ENCODE results near the gene TST. TPM values are rescaled to one million over a fixed set of nuclear protein-coding genes. Genes with fewer than 3 reads are reported as not detected.

Gene TST
- total RNA-seq, 1 donor from 2014 or later = 21.3 TPM

GRCh38 chr22:37039466-37039865, 20.2 kb upstream of the TST start:
- no peak for TF ChIP-seq CTCF (IDR thresholded peaks at IDR 0.05; ENCODE audit: unreplicated experiment)
- no peak overlapping the region for H3K27ac Mint-ChIP-seq
- no peaks in the 10 kb centered on the region for H3K9me3 Mint-ChIP-seq
- peaks cover 3% of the 10 kb centered on the region for H3K27me3 Mint-ChIP-seq (ENCODE audit: low read depth)
- H3K4me1 Mint-ChIP-seq = peaks cover 2% of the 10 kb centered on the region
- DNase-seq (ENCODE audit: low spot score in 2 of 2, unreplicated experiment in 2 of 2) = no peak
- H3K36me3 Mint-ChIP-seq = no peaks in the 10 kb centered on the region
- H3K4me3 Mint-ChIP-seq = no peak overlapping the region

- H3K27ac Mint-ChIP-seq = no peak overlapping the region
- no peaks in the 10 kb centered on the region for H3K9me3 Mint-ChIP-seq
- no peaks in the 10 kb centered on the region for H3K36me3 Mint-ChIP-seq
- H3K4me3 Mint-ChIP-seq = no peak overlapping the region
- no peak for DNase-seq (ENCODE audit: low spot score in 2 of 2, unreplicated experiment in 2 of 2)
- H3K27me3 Mint-ChIP-seq (ENCODE audit: low read depth) = peaks cover 3% of the 10 kb centered on the region
- H3K4me1 Mint-ChIP-seq = peaks cover 12% of the 10 kb centered on the region
- TF ChIP-seq CTCF (IDR thresholded peaks at IDR 0.05; ENCODE audit: unreplicated experiment) = no peak
Measured at GRCh38 chr22:37037669-37038068, 18.4 kb upstream of the TST start.

GRCh38 chr22:37036655-37037377, 17.6 kb upstream of the TST start:
- Mint-ChIP-seq H3K4me3 (no peak overlapping the region), H3K4me1 (peaks cover 20% of the 10 kb centered on the region), H3K27me3 (ENCODE audit: low read depth) (peaks cover 3% of the 10 kb centered on the region), H3K36me3 (no peaks in the 10 kb centered on the region), H3K27ac (no peak overlapping the region), H3K9me3 (no peaks in the 10 kb centered on the region)
- DNase-seq (ENCODE audit: low spot score in 2 of 2, unreplicated experiment in 2 of 2) = no peak
- no peak for TF ChIP-seq CTCF (IDR thresholded peaks at IDR 0.05; ENCODE audit: unreplicated experiment)

GRCh38 chr22:37033605-37034430, 14.6 kb upstream of the TST start:
- Mint-ChIP-seq H3K4me1 (peaks cover 19% of the 10 kb centered on the region), H3K27me3 (ENCODE audit: low read depth) (peaks cover 3% of the 10 kb centered on the region), H3K9me3 (no peaks in the 10 kb centered on the region), H3K4me3 (no peak overlapping the region), H3K36me3 (no peaks in the 10 kb centered on the region), H3K27ac (no peak overlapping the region)
- no peak for TF ChIP-seq CTCF (IDR thresholded peaks at IDR 0.05; ENCODE audit: unreplicated experiment)
- no peak for DNase-seq (ENCODE audit: low spot score in 2 of 2, unreplicated experiment in 2 of 2)

- Mint-ChIP-seq H3K4me1 (peaks cover 19% of the 10 kb centered on the region), H3K36me3 (peaks cover 2% of the 10 kb centered on the region), H3K27ac (peak overlapping the region; percentile 43), H3K27me3 (ENCODE audit: low read depth) (peaks cover 3% of the 10 kb centered on the region), H3K9me3 (no peaks in the 10 kb centered on the region), H3K4me3 (no peak overlapping the region)
- TF ChIP-seq CTCF (IDR thresholded peaks at IDR 0.05; ENCODE audit: unreplicated experiment) = no peak
- no peak for DNase-seq (ENCODE audit: low spot score in 2 of 2, unreplicated experiment in 2 of 2)
Measured at GRCh38 chr22:37032535-37033460, 13.6 kb upstream of the TST start.

Measured in mesothelial cell of epicardium (in vitro differentiated cells).